Measurements from ENCODE around the gene EVC2. TPM values are rescaled to one million over a fixed set of nuclear protein-coding genes. Genes with fewer than 3 reads are reported as not detected.

Gene EVC2
- total and polyA plus RNA-seq, 2 of the 13 experiments (the other 11 are each of a cell fraction or from before 2014, with no cell fraction given), result not detected

- TF ChIP-seq DDIT3 (CRISPR knock-in tag; IDR thresholded peaks at IDR 0.05) (no peak), ZFP36 (IDR thresholded peaks at IDR 0.05; ENCODE audit: borderline replicate concordance, low read depth, low read length, partially characterized antibody) (no peak), ZBTB25 (CRISPR knock-in tag; IDR thresholded peaks at IDR 0.05) (no peak), GATA4 (IDR thresholded peaks at IDR 0.05; ENCODE audit: borderline replicate concordance, low read depth) (no peak), MTERF4 (CRISPR knock-in tag; IDR thresholded peaks at IDR 0.05) (no peak), MXD1 (CRISPR knock-in tag; IDR thresholded peaks at IDR 0.05) (peak; percentile 37; the same call in 1 of the 2 replicates), FOXP1 (IDR thresholded peaks at IDR 0.05) (no peak), FOXP1 (CRISPR knock-in tag; IDR thresholded peaks at IDR 0.05) (no peak), TEAD3 (CRISPR knock-in tag; optimal IDR thresholded peaks at IDR 0.05; ENCODE audit: borderline replicate concordance) (no peak), SIX4 (CRISPR knock-in tag; IDR thresholded peaks at IDR 0.05) (no peak), ZNF326 (CRISPR knock-in tag; IDR thresholded peaks at IDR 0.05; ENCODE audit: borderline replicate concordance) (no peak), MIER3 (CRISPR knock-in tag; IDR thresholded peaks at IDR 0.05; ENCODE audit: borderline replicate concordance) (no peak), ZBTB14 (CRISPR knock-in tag; IDR thresholded peaks at IDR 0.05) (no peak), ZBTB42 (CRISPR knock-in tag; IDR thresholded peaks at IDR 0.05) (peak; percentile 73; the same call in 1 of the 2 replicates), ZNF546 (CRISPR knock-in tag; conservative IDR thresholded peaks at IDR 0.05) (peak; percentile 69; the same call in 1 of the 2 replicates), PRDM10 (CRISPR knock-in tag; IDR thresholded peaks at IDR 0.05; ENCODE audit: low read depth) (no peak), PATZ1 (CRISPR knock-in tag; IDR thresholded peaks at IDR 0.05) (no peak), ZNF775 (CRISPR knock-in tag; IDR thresholded peaks at IDR 0.05; ENCODE audit: borderline replicate concordance) (0 out of 2 replicates have a peak, but pooled peaks have one; percentile 11), CENPT (CRISPR knock-in tag; IDR thresholded peaks at IDR 0.05; ENCODE audit: low read depth) (no peak), JARID2 (CRISPR knock-in tag; IDR thresholded peaks at IDR 0.05; ENCODE audit: insufficient replicate concordance) (no peak)
These were observed 3.3 kb upstream of the EVC2 start (continued) for GRCh38 chr4:5711479-5712184.
